GM12873 (cell line): ENCODE measurements around the gene TDO2.

Experiments
- TF ChIP-seq, protein P1 (sequence below): IDR thresholded peaks from 2 replicates; pipeline ENCODE4 v1.5.1; 2012; ENCODE audit warnings: low read depth, mild to moderate bottlenecking, moderate library complexity, low read length, control low read depth; ENCODE audit not compliant: insufficient read depth; ENCODE audit errors: missing control alignments

TDO2 gene

DNA sequence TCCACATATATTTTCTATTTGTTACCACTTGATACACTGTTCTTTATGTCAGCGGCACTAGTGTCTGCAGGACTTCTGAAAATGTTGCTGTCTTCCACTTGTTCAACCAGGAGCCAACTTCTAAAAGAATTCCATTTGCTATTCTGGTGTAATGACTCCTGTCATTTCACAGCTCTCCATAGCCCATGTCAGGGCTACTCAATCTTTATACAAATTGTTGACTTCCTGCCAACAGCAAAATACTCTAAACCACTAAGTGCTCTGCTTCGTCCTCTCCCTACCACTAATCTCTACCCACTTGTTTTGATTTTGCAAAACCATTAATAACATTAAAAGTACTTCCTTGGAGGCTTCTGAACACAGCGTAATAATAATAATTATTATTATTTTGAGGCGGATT, 43.0 kb downstream of the TDO2 start:
- TF ChIP-seq, protein P1, sequence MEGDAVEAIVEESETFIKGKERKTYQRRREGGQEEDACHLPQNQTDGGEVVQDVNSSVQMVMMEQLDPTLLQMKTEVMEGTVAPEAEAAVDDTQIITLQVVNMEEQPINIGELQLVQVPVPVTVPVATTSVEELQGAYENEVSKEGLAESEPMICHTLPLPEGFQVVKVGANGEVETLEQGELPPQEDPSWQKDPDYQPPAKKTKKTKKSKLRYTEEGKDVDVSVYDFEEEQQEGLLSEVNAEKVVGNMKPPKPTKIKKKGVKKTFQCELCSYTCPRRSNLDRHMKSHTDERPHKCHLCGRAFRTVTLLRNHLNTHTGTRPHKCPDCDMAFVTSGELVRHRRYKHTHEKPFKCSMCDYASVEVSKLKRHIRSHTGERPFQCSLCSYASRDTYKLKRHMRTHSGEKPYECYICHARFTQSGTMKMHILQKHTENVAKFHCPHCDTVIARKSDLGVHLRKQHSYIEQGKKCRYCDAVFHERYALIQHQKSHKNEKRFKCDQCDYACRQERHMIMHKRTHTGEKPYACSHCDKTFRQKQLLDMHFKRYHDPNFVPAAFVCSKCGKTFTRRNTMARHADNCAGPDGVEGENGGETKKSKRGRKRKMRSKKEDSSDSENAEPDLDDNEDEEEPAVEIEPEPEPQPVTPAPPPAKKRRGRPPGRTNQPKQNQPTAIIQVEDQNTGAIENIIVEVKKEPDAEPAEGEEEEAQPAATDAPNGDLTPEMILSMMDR, result no peak

DNA sequence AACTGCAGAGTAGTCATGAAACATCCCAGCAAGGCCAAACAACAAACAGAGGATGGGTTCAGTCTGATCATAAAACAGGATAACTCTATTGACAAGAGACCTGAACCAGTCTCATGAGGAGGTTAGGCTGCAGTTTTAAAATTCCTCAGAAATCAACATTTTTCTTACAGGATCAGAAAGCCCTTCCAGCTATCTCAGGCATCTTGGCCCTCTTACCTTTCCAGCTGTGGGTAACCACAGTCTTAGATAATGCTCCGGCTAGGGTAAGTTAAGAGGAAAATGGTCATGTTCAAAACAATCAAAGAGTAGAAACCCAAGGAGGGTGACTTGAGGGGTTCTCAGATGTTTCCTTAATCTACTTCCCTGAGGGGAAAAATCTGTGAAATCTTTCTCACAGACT, 45.0 kb downstream of the TDO2 start:
- TF ChIP-seq, protein P1, result no peak

DNA sequence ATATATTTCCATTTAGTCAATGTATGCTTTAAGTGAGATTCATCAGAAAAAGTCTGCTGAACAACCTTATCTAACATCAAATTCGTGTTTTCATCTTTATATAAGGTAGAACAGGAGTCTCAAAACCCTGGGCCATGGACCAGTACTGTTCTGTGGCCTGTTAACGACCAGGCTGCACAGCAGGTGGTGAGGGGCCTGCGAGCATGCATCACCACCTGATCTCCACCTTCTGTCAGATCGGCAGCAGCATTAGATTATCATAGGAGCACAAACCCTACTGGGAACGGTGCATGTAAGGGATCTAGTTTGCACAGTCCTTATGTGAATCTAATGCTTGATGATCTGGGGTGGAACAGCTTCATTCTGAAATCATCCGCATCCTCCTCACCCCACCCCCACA, 47.0 kb downstream of the TDO2 start:
- TF ChIP-seq, protein P1, result no peak

DNA sequence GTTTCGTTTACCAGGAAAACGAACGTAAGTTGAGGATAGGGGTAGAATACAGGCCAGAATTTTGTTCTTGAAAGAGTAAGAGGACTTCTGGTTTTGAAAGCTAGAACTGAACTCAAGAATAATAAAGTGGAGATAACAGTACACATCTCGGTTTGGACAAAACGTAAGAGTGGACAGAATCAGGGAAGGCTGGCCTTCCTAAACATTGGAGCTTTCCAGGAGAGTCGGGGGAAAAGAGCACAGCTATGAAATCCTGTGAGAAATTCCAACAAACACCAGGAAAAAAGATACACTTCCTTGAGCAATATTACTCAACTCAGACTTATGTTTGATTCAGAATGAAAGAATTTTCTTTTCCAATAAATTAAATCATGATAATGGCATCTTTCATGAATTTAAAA, 49.0 kb downstream of the TDO2 start:
- TF ChIP-seq, protein P1, result no peak

DNA sequence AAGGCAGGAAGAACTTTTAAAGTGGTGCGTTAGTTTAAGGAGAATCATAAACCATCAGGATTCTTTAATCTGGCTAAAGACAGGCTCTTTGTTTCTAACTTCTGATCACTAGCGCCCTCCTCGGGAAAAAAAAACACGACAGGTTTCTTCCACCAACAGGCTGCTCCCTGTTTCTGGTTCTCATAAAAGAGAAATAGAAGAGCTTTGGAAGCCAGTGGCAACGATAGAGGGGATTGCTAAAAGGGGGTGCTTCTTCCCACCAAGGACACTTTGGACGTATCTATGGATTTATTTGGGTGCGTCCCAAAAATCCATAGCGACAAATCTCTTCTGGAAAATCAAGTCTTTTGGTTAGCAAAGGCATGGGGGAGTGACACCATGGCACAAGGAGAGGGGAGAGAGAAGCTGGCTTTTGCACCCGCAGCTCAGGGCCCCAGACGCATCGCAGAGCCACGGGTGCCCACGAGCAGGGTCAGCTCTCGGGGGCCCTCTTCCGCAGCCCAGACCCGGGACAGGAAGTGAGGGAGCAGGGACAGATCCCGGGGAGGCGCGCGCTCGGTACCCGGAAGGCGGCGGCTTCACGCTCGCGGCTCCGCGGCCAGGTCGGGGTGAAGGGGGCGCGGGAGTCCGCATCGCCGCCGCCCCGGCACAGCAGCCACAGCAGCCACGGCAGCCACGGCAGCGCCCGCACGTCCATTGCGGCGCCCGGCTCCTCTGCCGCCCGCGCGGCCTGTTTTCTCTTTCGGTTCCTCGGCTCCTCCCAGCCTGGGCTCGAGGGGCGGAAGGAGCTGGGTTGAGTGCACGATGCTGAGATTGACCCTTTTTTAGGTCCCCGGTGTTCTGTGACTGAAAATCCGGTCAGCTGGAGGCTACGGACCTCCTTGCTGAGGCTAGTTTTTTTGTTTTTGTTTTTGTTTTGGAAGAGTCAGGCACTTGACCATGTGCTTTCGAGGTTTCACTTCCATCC, 49.9 kb downstream of the TDO2 start, which contains the start of gene CTSO:
Gene CTSO (minus strand): TSS at position 716 of the 967 bp plus-strand sequence. CDS start 19 bp downstream, at position 697.
- TF ChIP-seq, protein P1, result peak; percentile 59

DNA sequence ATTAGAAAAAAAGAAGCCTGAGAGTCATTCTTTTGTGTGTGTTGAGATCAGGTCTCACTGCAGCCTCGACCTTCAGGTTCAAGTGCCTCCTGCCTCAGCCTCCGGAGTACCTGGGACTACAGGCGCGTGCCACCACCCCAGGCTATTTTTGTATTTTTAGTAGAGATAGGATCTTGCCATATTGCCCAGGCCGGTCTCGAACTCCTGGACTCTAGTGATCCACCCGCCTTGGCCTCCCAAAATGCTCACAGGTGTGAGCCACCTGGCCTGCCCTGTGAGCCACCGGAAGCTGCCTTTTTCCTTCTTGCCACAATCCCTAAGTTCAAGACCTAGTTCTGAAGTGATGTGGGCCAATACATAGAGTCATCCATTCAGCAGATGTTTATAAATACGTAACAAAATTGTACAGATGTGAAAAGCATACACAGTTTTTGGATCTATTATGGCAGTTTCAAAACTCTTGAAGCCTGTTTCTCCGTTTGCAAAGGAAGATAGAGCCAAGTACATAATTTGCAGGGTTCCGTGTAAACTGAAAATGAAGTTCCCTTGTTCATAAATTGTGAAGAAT, 50.7 kb downstream of the TDO2 start:
- TF ChIP-seq, protein P1, result no peak

DNA sequence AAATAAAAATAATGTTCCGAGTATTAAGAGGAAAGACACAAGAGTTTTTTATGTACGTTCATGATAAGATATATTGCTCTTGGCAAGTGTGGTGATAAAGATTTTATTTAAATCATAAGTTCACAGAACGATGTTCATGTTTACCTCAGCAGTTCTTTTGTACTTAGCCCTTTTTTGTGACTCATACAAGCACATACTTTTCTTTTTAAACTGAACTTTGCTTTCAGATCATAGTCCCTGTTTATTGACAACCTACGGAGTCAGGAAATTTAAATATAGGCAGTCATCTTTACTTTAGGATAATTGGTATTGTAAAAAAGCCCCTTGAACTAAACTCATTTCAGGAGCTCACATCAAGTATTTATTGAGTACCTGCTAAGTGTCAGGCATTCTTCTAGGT, 51.4 kb downstream of the TDO2 start:
- TF ChIP-seq, protein P1, result no peak
